Occipital lobe (tissue), 2 donors: ENCODE results near the gene STAT3. TPM values are rescaled to one million over a fixed set of nuclear protein-coding genes. Genes with fewer than 3 reads are reported as not detected.
A peak's percentile ranks its signal among the peaks of the same experiment; 100 is the strongest.
"Not testable (repeated sequence)": the region's sequence is repeated elsewhere in the genome, so short reads cannot be mapped to it uniquely, and the experiment has no call there.

Experiments
- DNase-seq: peaks from one replicate; lab custom pipeline; 2025; lab: John Stamatoyannopoulos, UW
- total RNA-seq: library from RNA; depleted of rRNA; stranded (reverse); fragments of >200 nt; gene quantifications from one replicate; pipeline ENCODE4 v1.2.3, GENCODE V29; 2014

Gene STAT3
- total RNA-seq, 1 donor from 2014 or later: 25.1 TPM

GRCh38 chr17:42301022-42301421, 87.2 kb downstream of the STAT3 start:
- DNase-seq: no peak

DNA sequence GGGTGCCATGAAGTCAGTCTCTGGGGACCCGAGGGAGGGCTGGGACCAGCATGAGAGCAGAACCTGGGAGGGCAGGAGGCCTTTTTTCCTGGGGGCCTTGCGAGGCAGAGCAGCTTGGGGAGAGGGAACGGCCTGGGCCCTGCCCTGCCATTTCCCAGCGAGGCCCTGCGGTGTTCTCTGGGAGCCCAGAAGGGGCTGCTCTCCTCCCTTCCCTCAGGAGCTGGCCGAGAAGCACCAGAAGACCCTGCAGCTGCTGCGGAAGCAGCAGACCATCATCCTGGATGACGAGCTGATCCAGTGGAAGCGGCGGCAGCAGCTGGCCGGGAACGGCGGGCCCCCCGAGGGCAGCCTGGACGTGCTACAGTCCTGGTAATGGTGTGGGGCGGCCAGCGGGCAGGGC, 88.3 kb downstream of the STAT3 start:
- DNase-seq: not testable (repeated sequence)

DNA sequence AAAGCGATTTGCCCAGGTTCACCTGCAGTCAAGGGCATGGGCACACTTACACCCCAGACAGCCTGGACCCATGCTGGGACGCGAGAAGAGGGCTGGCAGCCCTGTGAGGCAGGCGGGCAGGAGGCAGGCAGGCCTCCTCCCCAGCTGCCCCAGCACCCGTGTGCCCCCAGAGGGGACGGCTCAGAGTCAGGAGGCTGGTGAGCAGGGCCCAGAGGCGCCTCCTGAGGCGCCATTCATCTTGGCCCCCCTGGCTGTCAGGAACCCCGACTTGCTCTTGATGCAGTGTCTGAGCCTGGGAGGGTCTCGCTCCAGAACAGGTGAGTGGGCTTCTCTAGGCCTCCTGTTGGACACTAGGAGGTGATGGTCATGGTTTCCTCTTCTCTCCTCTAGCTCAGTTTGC, 88.9 kb downstream of the STAT3 start:
- not testable (repeated sequence) for DNase-seq

- not testable (repeated sequence) for DNase-seq
These were observed 90.5 kb downstream of the STAT3 start for GRCh38 chr17:42297775-42298174.

- DNase-seq: no peak
These were observed 92.2 kb downstream of the STAT3 start for GRCh38 chr17:42296012-42296411.

- DNase-seq: no peak
These were observed 93.5 kb downstream of the STAT3 start for GRCh38 chr17:42294469-42295398.

DNA sequence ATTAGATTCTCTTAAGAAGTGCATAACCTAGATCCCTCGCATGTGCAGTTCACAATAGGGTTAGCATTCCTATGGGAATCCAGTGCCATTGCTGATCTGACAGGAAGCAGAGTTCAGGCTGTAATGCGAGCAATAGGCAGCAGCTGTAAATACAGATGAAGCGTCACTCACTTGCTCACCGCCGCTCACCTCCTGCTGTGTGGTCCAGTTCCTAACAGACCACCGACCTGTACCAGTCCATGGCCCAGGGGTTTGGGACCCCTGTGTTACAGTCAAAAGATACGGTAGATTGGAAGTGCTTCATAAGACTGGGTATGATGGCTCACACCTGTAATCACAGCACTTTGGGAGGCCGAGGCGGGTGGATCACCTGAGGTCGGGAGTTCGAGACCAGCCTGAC, 97.1 kb downstream of the STAT3 start:
- no peak for DNase-seq

GRCh38 chr17:42290577-42290976, 97.7 kb downstream of the STAT3 start:
- no peak for DNase-seq

DNA sequence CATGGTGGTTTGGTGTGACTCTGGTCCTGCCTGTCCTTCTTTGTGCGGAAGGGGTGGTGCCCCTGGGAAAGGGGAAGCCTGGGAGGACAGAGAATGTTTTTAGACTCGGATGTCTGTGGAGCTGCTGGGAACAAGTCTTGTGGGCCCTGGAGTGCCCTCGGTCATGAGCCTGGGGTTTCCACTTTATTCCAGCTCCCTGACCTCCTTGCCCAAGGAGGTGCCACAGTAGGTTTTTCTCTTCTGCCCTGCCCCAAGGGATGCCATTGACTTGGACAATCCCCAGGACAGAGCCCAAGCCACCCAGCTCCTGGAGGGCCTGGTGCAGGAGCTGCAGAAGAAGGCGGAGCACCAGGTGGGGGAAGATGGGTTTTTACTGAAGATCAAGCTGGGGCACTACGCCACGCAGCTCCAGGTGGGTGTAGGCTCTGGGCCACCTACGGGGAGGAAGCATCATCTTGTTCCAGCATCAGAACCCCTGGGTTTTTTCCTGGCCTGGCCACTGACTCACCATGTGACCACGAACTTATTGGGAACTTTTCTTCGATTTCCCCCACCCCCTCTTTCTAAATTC, 98.5 kb downstream of the STAT3 start:
- no peak for DNase-seq

- no peak for DNase-seq
These were observed 99.2 kb downstream of the STAT3 start for GRCh38 chr17:42288803-42289610.

GRCh38 chr17:42287977-42288802, 100.1 kb downstream of the STAT3 start, which contains the start of gene STAT5A:
TSS of gene STAT5A (plus strand) at chr17:42288498. CDS start at chr17:42289412, 914 bp downstream.
- peak; percentile 49 for DNase-seq

GRCh38 chr17:42287305-42287976, 100.8 kb downstream of the STAT3 start:
- DNase-seq: no peak

GRCh38 chr17:42286411-42287221, 101.6 kb downstream of the STAT3 start:
- DNase-seq: no peak

GRCh38 chr17:42285346-42286050, 102.7 kb downstream of the STAT3 start:
- DNase-seq: no peak

DNA sequence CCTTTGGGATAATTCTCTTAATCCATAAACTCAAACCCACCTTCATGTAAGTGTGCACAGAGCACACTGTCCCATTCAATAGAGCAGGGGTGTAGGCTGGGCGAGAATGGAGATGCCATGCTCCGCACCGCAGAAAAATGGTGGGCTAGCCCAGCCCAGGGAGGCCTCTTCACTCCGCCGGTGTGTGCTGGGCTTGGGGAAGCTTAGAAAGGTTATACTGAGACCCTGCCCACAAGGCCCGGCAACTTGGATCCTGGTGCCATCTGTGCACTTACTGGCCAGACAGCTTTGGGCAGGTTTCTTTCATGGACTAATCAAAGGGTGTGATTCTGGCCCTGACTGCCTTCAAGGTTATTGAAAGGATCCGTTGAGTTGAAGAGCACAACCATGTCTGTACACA, 103.7 kb downstream of the STAT3 start:
- no peak for DNase-seq

DNA sequence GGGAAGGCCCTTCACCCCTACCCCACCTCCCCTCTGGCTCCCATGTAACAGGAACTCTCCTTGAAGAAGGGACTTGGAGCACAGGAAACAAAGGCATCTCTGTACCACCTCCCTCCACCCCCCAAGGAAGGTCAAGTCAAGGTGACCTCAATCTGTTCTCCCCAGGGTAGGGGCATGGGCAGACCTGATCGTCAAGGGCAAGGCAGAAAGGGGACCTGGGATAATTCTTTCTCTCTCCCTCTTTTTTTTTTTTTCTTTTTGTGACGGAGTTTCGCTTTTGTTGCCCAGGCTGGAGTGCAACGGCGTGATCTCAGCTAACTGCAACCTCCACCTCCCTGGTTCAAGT, 104.2 kb downstream of the STAT3 start:
- no peak for DNase-seq

DNA sequence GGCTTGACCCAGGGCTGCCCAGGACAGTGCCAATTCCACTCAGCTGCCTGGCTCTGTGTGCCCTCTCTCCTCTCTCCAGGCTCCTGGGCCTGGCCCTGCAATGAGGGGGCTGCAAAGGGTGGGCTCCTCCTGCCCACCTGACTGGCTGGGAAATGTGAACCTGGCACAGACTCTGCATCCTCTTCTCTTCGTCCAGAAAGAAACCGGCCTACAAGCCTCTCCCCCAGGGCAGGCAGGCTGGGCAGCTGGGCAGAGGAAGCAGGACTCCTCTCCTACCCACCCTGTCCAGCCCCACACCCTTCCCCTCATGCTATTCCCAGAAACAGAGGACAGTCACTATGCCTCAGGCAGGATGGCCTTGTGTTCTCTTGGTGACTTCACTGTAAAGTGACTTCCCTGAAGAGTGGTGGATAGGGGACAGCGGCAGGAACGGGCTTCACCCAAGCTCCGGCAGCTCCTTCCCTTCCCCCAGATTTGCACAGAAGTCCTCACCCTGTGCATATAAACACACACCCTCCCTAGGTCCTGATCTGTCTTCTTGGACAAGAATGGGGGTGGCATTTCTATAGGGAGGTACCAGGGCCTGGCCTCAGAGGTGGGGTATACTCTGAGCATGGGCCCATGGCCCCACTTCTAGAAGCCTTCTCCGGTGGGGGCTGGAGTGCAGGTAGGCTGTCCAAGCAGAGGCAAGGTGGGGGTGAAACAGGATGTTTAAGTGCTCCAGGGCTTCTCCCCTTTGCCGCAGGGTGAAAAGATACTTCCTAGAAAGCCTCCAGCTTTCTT, 104.8 kb downstream of the STAT3 start:
- no peak for DNase-seq

DNA sequence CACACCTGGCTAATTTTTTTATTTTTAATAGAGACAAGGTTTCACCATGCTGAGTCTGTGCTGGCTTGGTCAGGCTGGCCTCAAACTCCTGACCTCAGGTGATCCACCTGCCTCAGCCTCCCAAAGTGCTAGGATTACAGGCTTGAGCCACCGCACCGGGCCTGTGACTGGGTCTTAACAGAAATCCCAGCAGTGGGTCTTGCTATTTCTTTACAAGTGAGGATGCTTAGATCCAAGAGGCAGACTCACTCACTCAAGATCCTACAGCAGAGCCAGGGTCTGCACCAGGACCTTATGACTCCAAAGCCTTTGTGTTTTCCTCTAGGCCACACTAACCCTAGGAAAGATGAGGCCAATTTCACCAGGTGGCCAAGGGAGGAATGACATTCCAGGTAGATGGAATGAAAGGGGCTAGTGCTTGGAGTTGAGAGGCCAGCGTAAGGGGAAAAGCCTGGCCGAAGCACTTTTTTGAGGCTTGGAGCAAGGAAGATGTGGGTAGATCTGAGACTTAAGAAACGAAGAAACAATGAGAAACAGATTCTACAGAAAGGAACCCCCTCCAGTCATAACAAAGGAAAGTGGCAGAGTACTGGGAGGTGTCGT, 105.7 kb downstream of the STAT3 start:
- no peak for DNase-seq
